ENCODE data around the gene NUMBL. TPM values are rescaled to one million over a fixed set of nuclear protein-coding genes. Genes with fewer than 3 reads are reported as not detected.
"Not testable (repeated sequence)": the region's sequence is repeated elsewhere in the genome, so short reads cannot be mapped to it uniquely, and the experiment has no call there.

NUMBL gene
- total and polyA plus RNA-seq, 4 donors = 13.2 to 41.2 (median 17.1) TPM

DNA sequence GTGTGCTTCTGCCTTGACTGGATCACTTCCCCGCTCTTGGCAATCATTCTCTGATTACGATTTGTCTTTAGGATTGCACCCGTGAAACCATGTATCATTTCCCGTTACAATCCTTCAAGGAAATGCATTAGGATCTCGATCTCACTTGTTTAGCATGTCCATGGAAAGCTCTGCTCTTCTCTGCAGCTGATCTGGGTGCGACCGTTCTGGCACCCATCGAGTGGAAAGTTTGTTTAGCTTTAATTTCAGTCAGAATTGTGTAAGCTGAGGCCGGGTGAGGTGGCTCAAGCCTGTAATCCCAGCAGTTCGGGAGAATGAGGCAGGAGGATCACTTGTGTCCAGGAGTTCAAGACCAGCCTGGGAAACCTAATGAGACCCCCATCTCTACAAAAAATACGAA lies 30.9 kb downstream of the NUMBL start:
- Histone ChIP-seq H3K4me1 (ENCODE audit: control insufficient read depth in 5 of 5, insufficient read depth in 5 of 5, low read length in 5 of 5) (peaks cover 0 to 7% (median 2%) of the 10 kb centered on the region in 5 donors), H3K27ac (ENCODE audit: low read depth in 1 of 2, low read length in 1 of 2) (no peak overlapping the region), H3K27me3 (ENCODE audit: control insufficient read depth in 3 of 3, insufficient read depth in 3 of 3, low read length in 2 of 3) (no peaks in the 10 kb centered on the region), H3K36me3 (ENCODE audit: control insufficient read depth in 4 of 4, insufficient read depth in 4 of 4, low read length in 4 of 4) (no peaks in the 10 kb centered on the region), H3K9me3 (ENCODE audit: control insufficient read depth in 4 of 4, insufficient read depth in 3 of 4, low read length in 3 of 4) (no peaks in the 10 kb centered on the region), H3K4me3 (no peak overlapping the region), H3K9ac (ENCODE audit: insufficient read depth in 1 of 2, low read length in 2 of 2) (no peak overlapping the region)
- ATAC-seq (ENCODE audit: insufficient read depth, low FRiP score) (no peak), DNase-seq (no peak)
- no peak for TF ChIP-seq CTCF (IDR thresholded peaks at IDR 0.05; ENCODE audit: control extremely low read depth, extremely low read depth)
- WGBS, 2 donors = 78 to 84% methylated on average over 11 of the region's 11 CpGs

DNA sequence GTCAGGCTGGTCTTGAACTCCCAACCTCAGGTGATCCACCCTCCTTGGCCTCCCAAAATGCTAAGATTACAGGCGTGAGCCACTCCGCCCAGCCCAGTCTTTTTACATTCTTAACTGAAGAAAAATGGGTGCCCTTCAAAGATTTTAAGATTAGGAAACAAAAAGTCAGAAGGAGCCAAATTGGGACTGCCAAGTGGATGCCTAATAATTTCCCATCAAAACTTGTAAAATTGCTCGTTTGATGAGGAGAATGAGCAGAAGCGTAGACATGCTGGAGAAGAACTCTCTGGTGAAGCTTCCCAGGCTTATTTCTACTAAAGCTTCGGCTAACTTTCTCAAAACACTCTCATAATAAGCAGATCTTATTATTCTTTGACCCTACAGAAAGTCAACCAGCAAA lies 31.3 kb downstream of the NUMBL start:
- H3K4me3 ChIP-seq = no peak overlapping the region
- H3K27ac ChIP-seq (ENCODE audit: low read depth in 1 of 2, low read length in 1 of 2) = no peak overlapping the region
- H3K27me3 ChIP-seq (ENCODE audit: control insufficient read depth in 3 of 3, insufficient read depth in 3 of 3, low read length in 2 of 3) = no peaks in the 10 kb centered on the region
- no peaks in the 10 kb centered on the region for H3K9me3 ChIP-seq (ENCODE audit: control insufficient read depth in 4 of 4, insufficient read depth in 3 of 4, low read length in 3 of 4)
- peaks cover 0 to 7% (median 2%) of the 10 kb centered on the region in 5 donors for H3K4me1 ChIP-seq (ENCODE audit: control insufficient read depth in 5 of 5, insufficient read depth in 5 of 5, low read length in 5 of 5)
- 87 to 93% methylated on average over 5 of the region's 5 CpGs for WGBS, 2 donors
- ATAC-seq (ENCODE audit: insufficient read depth, low FRiP score) (no peak), DNase-seq (no peak)
- no peaks in the 10 kb centered on the region for H3K36me3 ChIP-seq (ENCODE audit: control insufficient read depth in 4 of 4, insufficient read depth in 4 of 4, low read length in 4 of 4)
- no peak overlapping the region for H3K9ac ChIP-seq (ENCODE audit: insufficient read depth in 1 of 2, low read length in 2 of 2)
- TF ChIP-seq CTCF (IDR thresholded peaks at IDR 0.05; ENCODE audit: control extremely low read depth, extremely low read depth) = no peak

GRCh38 chr19:40658031-40658430 lies 32.4 kb downstream of the NUMBL start:
- 93% methylated on average over 8 of the region's 8 CpGs for WGBS, 2 donors
- H3K4me3 ChIP-seq = no peak overlapping the region
- DNase-seq (no peak), ATAC-seq (ENCODE audit: insufficient read depth, low FRiP score) (no peak)
- H3K36me3 ChIP-seq (ENCODE audit: control insufficient read depth in 4 of 4, insufficient read depth in 4 of 4, low read length in 4 of 4) = no peaks in the 10 kb centered on the region
- H3K4me1 ChIP-seq (ENCODE audit: control insufficient read depth in 5 of 5, insufficient read depth in 5 of 5, low read length in 5 of 5) = no peaks in the 10 kb centered on the region
- no peak for TF ChIP-seq CTCF (IDR thresholded peaks at IDR 0.05; ENCODE audit: control extremely low read depth, extremely low read depth)
- no peak overlapping the region for H3K27ac ChIP-seq (ENCODE audit: low read depth in 1 of 2, low read length in 1 of 2)
- H3K27me3 ChIP-seq (ENCODE audit: control insufficient read depth in 3 of 3, insufficient read depth in 3 of 3, low read length in 2 of 3) = no peaks in the 10 kb centered on the region
- no peaks in the 10 kb centered on the region for H3K9me3 ChIP-seq (ENCODE audit: control insufficient read depth in 4 of 4, insufficient read depth in 3 of 4, low read length in 3 of 4)
- no peak overlapping the region for H3K9ac ChIP-seq (ENCODE audit: insufficient read depth in 1 of 2, low read length in 2 of 2)

GRCh38 chr19:40655684-40656083 lies 34.8 kb downstream of the NUMBL start:
- not testable (repeated sequence) for H3K4me3 ChIP-seq; H3K9ac ChIP-seq (ENCODE audit: insufficient read depth in 1 of 2, low read length in 2 of 2); H3K36me3 ChIP-seq (ENCODE audit: control insufficient read depth in 4 of 4, insufficient read depth in 4 of 4, low read length in 4 of 4); ATAC-seq (ENCODE audit: insufficient read depth, low FRiP score); H3K27ac ChIP-seq (ENCODE audit: low read depth in 1 of 2, low read length in 1 of 2); DNase-seq; H3K9me3 ChIP-seq (ENCODE audit: control insufficient read depth in 4 of 4, insufficient read depth in 3 of 4, low read length in 3 of 4); H3K27me3 ChIP-seq (ENCODE audit: control insufficient read depth in 3 of 3, insufficient read depth in 3 of 3, low read length in 2 of 3)
- 83% methylated on average over 7 of the region's 7 CpGs for WGBS, 2 donors
- H3K4me1 ChIP-seq (ENCODE audit: control insufficient read depth in 5 of 5, insufficient read depth in 5 of 5, low read length in 5 of 5) = peaks cover 0 to 13% (median 6%) of the 10 kb centered on the region in 5 donors

- ATAC-seq (ENCODE audit: insufficient read depth, low FRiP score); H3K36me3 ChIP-seq (ENCODE audit: control insufficient read depth in 4 of 4, insufficient read depth in 4 of 4, low read length in 4 of 4); H3K9ac ChIP-seq (ENCODE audit: insufficient read depth in 1 of 2, low read length in 2 of 2); H3K4me3 ChIP-seq; DNase-seq; H3K27me3 ChIP-seq (ENCODE audit: control insufficient read depth in 3 of 3, insufficient read depth in 3 of 3, low read length in 2 of 3); H3K9me3 ChIP-seq (ENCODE audit: control insufficient read depth in 4 of 4, insufficient read depth in 3 of 4, low read length in 3 of 4); H3K27ac ChIP-seq (ENCODE audit: low read depth in 1 of 2, low read length in 1 of 2): not testable (repeated sequence)
- WGBS, 2 donors = 82 to 88% methylated on average over 11 of the region's 11 CpGs
- peaks cover 0 to 18% (median 8%) of the 10 kb centered on the region in 5 donors for H3K4me1 ChIP-seq (ENCODE audit: control insufficient read depth in 5 of 5, insufficient read depth in 5 of 5, low read length in 5 of 5)
Measured at GRCh38 chr19:40652303-40652702, 38.1 kb downstream of the NUMBL start.
